DND-41 (cell line): Measurements from ENCODE around the gene REEP6.

ENCODE experiments used
- ATAC-seq: fragments of 200-7000 bp; cut with Tn5 transposase; 3 replicates; pipeline ENCODE4 v1.9.1; 2021; ENCODE audit warnings: low read depth; ENCODE audit not compliant: insufficient read depth
- DNase-seq: peaks from one replicate; pipeline ENCODE4 v3.0.0-alpha.2; 2020
- H2AFZ ChIP-seq: 2 replicates; pipeline ENCODE4 v1.6.0; 2012; ENCODE audit warnings: low read depth, low read length
- H3K27ac ChIP-seq: 2 replicates; pipeline ENCODE4 v1.5.1; 2012; ENCODE audit warnings: low read length, inconsistent platforms
- H3K27me3 ChIP-seq: fragments of 200-600 bp; sonication (generic); 2 replicates; pipeline ENCODE4 v1.6.0; 2012; ENCODE audit warnings: low read length, mild to moderate bottlenecking, inconsistent platforms; ENCODE audit not compliant: insufficient read depth, poor library complexity
- H3K36me3 ChIP-seq: 2 replicates; pipeline ENCODE4 v1.5.1; 2012; ENCODE audit warnings: low read length, inconsistent platforms; ENCODE audit not compliant: insufficient read depth
- H3K4me1 ChIP-seq: 2 replicates; pipeline ENCODE4 v1.5.1; 2012; ENCODE audit warnings: mild to moderate bottlenecking, low read length; ENCODE audit not compliant: insufficient read depth
- H3K4me2 ChIP-seq: 2 replicates; pipeline ENCODE4 v1.6.0; 2012; ENCODE audit warnings: mild to moderate bottlenecking, moderate library complexity, low read length, inconsistent platforms; ENCODE audit not compliant: insufficient read depth
- H3K4me3 ChIP-seq, 2 experiments: fragments of 200-600 bp in 1 of 2; shearing (Covaris generic) in 1 of 2; 2 replicates each; pipeline ENCODE4 v1.5.1; 2012 to 2016; ENCODE audit warnings: inconsistent platforms in 2 of 2, low read length in 2 of 2, mild to moderate bottlenecking in 2 of 2, low read depth in 1 of 2, moderate library complexity in 1 of 2
- H3K79me2 ChIP-seq: 2 replicates; pipeline ENCODE4 v1.6.0; 2012; ENCODE audit warnings: low read length, inconsistent platforms; ENCODE audit not compliant: insufficient read depth
- H3K9ac ChIP-seq: 2 replicates; pipeline ENCODE4 v1.6.0; 2012; ENCODE audit warnings: low read depth, mild to moderate bottlenecking, inconsistent platforms, low read length, moderate library complexity
- H3K9me3 ChIP-seq: 2 replicates; pipeline ENCODE4 v1.5.1; 2012; ENCODE audit warnings: low read length, moderate library complexity, mild to moderate bottlenecking, inconsistent platforms; ENCODE audit not compliant: insufficient read depth, severe bottlenecking
- H4K20me1 ChIP-seq: 2 replicates; pipeline ENCODE4 v1.6.0; 2012; ENCODE audit warnings: low read length; ENCODE audit not compliant: insufficient read depth
- EZH2 ChIP-seq: IDR thresholded peaks from 3 replicates; pipeline ENCODE4 v1.6.1; 2012; ENCODE audit warnings: borderline replicate concordance, low read depth, mild to moderate bottlenecking, moderate library complexity, low read length, inconsistent platforms; ENCODE audit not compliant: severe bottlenecking
- TF ChIP-seq, protein P1 (sequence below): IDR thresholded peaks from 2 replicates; pipeline ENCODE4 v1.5.1; 2012; ENCODE audit warnings: borderline replicate concordance, low read length, moderate library complexity, mild to moderate bottlenecking; ENCODE audit not compliant: poor library complexity, severe bottlenecking; ENCODE audit errors: extremely low read depth

REEP6 gene

DNA sequence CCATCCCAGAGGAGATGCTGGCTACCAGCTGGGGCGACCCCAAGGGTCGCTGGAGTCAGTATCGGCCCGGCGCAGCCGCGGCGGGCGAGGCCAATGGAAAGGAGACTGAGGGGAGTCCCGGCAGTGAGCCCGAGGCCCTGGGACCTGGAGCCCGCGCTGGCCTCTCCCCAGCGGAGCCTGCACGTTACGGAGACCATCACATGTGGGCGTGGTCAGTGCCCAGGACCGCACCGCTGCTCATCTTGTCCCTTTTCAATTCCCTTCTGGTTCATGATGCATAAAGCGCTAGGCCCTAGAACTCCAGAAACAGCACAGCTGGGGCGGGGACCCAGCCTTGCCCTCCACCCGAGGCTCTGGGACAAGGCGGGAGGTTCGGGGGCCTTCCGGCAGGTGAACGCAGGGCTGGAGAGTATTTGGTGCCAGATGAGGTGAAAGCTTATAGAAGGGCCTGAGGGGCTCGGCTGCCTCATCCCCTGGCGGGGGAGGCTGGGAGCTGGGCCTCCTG lies 19.9 kb upstream of the REEP6 start:
- peak overlapping the region in 1 of 2 experiments; percentile 44; a peak in 2 of 4 replicates for H3K4me3 ChIP-seq
- peaks cover 23% of the 10 kb centered on the region for H3K4me1 ChIP-seq
- peaks cover 17% of the 10 kb centered on the region; the same call in 1 of the 2 replicates for H3K79me2 ChIP-seq
- peaks cover 75% of the 10 kb centered on the region for H4K20me1 ChIP-seq
- DNase-seq (no peak), ATAC-seq (peak; percentile 22; the same call in 2 of the 3 replicates)
- TF ChIP-seq EZH2 = no peak
- TF ChIP-seq, protein P1, sequence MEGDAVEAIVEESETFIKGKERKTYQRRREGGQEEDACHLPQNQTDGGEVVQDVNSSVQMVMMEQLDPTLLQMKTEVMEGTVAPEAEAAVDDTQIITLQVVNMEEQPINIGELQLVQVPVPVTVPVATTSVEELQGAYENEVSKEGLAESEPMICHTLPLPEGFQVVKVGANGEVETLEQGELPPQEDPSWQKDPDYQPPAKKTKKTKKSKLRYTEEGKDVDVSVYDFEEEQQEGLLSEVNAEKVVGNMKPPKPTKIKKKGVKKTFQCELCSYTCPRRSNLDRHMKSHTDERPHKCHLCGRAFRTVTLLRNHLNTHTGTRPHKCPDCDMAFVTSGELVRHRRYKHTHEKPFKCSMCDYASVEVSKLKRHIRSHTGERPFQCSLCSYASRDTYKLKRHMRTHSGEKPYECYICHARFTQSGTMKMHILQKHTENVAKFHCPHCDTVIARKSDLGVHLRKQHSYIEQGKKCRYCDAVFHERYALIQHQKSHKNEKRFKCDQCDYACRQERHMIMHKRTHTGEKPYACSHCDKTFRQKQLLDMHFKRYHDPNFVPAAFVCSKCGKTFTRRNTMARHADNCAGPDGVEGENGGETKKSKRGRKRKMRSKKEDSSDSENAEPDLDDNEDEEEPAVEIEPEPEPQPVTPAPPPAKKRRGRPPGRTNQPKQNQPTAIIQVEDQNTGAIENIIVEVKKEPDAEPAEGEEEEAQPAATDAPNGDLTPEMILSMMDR = no peak
- no peaks in the 10 kb centered on the region for H3K9me3 ChIP-seq
- peak overlapping the region; percentile 69 for H3K4me2 ChIP-seq
- H2AFZ ChIP-seq = no peak overlapping the region
- H3K27ac ChIP-seq = no peak overlapping the region
- H3K9ac ChIP-seq = peak overlapping the region; percentile 39; the same call in 1 of the 2 replicates
- H3K36me3 ChIP-seq = peaks cover 14% of the 10 kb centered on the region
- H3K27me3 ChIP-seq = no peaks in the 10 kb centered on the region

DNA sequence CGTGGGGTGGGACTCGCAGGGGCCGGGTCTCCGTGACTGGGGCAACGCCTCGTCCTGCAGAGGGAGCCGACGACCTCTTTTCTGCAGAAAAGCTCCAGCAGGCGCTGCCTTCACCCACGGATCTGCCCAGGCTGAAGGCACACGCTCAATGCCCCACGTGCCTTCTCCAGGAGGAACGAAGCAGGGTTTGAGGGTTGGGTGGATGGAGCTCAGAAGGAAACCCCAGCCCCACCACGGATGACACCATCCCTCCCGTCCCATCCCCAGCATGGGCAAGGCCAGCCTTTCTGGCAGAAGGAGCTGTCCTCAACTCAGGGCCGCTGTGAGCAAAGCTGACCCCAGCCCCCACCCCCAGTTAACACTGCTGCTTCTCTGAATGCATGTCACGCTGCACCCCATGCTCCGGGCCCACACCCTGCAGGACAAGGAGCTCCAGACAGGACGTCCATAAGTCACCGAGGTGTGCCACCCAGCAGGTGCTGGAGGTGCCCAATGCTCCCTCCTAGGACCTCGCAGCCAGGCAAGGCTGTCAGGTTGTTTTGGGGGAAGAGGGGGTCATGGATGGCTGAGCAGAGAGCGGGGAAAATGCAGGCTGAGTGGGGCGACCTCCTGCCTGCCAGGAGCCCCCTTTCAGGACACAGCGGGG lies 19.3 kb upstream of the REEP6 start:
- TF ChIP-seq EZH2 = no peak
- TF ChIP-seq, protein P1 = peak; percentile 43
- peaks cover 20% of the 10 kb centered on the region for H3K36me3 ChIP-seq
- peaks cover 23% of the 10 kb centered on the region for H3K79me2 ChIP-seq
- peak; percentile 23; the same call in 1 of the 3 replicates for ATAC-seq
- H3K4me2 ChIP-seq = peak overlapping the region; percentile 69
- H3K9ac ChIP-seq = peak overlapping the region; percentile 39; the same call in 1 of the 2 replicates
- no peaks in the 10 kb centered on the region for H3K9me3 ChIP-seq
- no peak overlapping the region for H3K27ac ChIP-seq
- H2AFZ ChIP-seq = no peak overlapping the region
- H4K20me1 ChIP-seq = peaks cover 79% of the 10 kb centered on the region
- no peaks in the 10 kb centered on the region for H3K27me3 ChIP-seq
- peaks cover 27% of the 10 kb centered on the region for H3K4me1 ChIP-seq
- H3K4me3 ChIP-seq = no peak overlapping the region
- DNase-seq = peak; percentile 43

DNA sequence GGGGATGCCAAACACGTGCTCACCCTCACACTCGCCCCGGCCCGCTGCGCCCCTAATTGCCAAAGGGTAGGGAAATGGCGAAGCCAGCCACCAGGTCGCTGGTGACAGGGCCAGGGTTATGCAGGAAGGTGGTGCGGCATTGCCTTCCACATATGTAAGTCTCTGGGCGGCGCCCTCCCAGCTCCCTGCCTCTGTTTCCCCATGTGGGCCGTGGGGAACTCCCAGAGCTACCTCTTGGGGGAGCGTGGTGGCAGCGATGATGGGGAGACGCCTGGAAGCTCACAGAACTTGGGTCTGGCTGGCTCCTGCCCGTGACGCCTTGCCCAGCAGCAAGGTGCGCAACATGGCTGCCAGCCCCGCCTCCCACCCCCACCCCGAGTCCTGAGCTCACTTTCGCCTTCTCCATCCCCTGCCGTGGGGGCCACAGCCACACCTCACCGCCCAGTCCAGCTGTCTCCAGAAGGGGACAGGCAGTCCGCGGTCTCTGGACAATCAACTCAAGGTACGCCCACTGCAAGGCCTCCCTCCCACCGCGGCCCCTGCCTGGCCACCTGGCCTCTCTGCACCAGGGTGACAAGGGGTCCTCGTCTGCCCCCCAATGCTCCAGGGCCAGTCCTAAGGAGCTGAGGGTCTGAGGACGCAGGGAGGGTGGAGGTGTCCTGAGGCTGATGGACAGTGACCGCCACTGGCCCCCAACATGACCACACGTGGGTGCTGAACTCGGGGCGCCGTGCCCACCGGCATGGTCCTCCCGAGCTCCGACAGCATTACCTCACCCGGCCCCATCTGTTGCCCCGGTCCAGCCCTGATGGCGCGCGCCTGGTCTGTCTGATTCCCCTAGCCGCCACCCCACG lies 18.5 kb upstream of the REEP6 start:
- peaks cover 29% of the 10 kb centered on the region for H3K79me2 ChIP-seq
- no peaks in the 10 kb centered on the region for H3K27me3 ChIP-seq
- no peak overlapping the region for H3K9ac ChIP-seq
- H3K36me3 ChIP-seq = peaks cover 23% of the 10 kb centered on the region
- peaks cover 80% of the 10 kb centered on the region for H4K20me1 ChIP-seq
- TF ChIP-seq EZH2 = no peak
- TF ChIP-seq, protein P1 = no peak
- no peaks in the 10 kb centered on the region for H3K9me3 ChIP-seq
- H3K27ac ChIP-seq = no peak overlapping the region
- ATAC-seq (no peak), DNase-seq (no peak)
- peaks cover 33% of the 10 kb centered on the region for H3K4me1 ChIP-seq
- no peak overlapping the region for H2AFZ ChIP-seq
- no peak overlapping the region for H3K4me3 ChIP-seq
- no peak overlapping the region for H3K4me2 ChIP-seq
